GM18508 (cell line): ENCODE data around the gene CMTM7.

Source experiments
- ATAC-seq: cut with Tn5 transposase; IDR thresholded peaks from one replicate; pipeline ENCODE4 v1.9.1; 2021; ENCODE audit warnings: moderate number of reproducible peaks; ENCODE audit not compliant: insufficient read depth, unreplicated experiment

The CMTM7 gene, protein sequence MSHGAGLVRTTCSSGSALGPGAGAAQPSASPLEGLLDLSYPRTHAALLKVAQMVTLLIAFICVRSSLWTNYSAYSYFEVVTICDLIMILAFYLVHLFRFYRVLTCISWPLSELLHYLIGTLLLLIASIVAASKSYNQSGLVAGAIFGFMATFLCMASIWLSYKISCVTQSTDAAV

DNA sequence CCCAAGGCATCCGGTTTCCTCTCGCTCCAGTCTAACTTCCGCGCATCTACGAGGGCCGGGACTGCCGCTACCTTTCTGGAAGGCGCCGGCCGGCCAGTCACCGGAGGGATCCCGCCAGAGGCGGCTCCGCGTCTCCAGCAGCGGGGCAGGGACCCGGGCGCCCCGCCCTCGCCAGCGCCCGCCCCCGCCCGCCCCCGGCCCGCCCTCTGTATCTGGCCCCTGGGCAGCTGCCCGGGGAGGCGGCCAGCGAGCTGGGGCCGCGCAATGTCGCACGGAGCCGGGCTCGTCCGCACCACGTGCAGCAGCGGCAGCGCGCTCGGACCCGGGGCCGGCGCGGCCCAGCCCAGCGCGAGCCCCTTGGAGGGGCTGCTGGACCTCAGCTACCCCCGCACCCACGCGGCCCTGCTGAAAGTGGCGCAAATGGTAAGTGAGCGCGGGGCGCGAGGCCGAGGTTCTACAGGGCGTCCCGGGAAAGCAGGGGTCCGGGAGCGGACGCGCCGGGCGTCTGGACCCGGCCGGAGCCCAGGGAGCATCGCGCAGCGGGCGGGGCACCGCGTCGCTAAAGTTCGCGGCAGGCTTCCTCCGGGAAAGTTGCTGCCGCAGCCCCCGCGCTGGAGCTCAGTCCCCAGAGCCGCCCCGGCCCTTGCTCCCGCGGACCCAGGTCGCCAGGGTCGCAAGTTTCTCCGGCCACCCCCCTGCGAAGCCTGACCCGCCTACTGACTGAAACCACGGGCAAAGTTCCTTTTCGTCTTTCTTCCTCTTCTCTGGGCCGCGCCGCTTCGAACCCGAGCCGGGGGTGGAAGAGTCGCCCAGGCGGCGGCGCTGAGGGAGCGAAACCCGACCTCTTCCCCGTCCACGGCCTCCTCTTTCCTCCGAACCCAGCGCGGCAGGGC lies at the start of gene CMTM7:
TSS of gene CMTM7 (plus strand) at position 211 of the 893 bp plus-strand sequence. CDS start at position 265, 54 bp downstream.
- ATAC-seq: no peak

DNA sequence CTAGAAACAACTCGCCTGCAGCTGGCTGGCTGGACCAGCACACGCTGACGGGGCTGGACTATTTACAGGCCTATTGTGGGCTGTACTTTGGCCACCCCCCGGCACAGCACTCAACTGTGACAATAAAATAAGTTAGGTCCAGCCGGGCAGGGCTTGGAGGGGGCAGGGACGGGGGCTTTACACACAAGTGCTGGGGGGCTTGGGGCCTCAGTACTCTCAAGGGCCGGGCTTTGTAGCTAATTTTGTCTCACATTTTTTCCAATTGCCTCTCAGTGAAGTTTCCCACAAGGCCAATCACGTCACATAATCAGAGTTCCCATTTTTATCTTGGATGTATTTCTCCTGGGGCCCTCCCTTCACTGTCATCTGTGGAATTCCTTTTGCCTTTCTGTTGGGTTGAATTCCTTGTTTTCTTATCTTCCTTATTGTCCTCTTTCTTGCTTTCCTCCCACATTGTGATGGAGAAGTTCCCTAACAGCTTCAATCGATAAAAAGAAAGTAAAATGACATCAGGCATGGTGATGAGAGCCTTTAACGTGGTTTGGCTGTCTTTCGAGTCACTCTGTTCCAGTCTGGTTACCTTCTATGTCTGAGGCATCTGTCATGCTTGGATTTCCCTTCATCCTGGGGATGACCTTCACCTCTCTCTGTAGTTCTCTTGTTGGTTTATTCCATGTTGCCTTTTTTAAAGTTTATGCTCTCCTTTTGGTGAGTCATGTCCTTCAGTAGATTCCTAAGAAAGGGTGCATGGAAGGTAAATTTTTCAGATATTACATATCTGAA lies 44.1 kb upstream of the CMTM7 start:
- ATAC-seq: no peak

DNA sequence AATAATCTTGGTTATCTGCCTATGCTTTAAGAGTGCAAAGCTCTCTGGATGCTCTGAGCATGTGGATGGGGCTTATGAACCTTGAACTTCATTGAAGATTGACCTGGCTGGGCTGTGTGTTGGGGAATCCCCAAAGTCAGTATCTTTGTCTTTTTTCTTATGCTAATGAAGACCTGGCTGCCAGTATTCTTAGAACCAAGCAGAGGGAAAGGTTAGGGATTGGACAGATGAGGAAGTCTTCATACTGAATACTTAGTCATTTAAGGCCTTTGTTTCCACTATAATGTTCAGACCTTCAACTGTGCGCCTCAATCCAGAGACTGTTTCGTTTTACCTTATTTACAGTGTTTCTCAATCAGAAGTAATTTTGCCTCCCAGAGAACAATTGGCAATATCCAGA lies 42.5 kb upstream of the CMTM7 start:
- ATAC-seq: no peak

DNA sequence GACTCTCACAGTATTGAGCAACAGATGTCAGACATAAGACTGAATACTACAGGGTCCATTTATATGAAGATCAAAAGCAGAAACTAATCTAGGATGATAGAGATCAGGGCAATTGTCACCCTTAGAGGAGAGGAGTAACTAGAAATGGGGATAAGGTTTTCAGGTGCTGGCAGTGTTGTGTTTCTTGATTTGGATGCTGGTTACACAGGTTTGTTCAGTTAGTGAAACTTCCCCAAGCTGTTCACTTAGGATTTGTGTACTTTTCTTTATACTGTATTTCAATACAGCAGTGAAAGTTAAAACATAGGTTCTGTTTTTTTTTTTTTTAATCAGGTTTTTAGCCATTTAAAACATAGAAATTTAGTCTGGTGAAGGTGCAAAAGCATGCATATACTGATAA lies 39.1 kb upstream of the CMTM7 start:
- ATAC-seq: no peak

DNA sequence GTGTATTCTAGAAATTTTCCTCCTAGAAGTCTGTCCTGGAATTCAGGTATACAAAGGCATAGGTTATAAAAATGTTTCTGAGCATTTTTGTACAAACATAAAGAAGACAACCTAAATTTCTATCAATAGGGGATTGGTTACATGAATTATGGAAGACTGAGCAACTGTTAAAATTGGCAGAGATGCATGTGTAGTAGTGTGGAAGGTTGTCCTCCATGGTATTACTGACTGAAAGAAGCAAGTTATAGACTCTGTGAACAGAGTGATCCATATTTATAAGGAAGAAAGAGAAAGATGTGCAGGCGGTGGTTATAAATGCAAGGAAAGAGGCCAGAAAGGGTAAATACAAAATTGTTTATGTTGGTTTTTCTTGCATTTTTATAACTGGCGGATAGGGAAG lies 38.3 kb upstream of the CMTM7 start:
- ATAC-seq: no peak

DNA sequence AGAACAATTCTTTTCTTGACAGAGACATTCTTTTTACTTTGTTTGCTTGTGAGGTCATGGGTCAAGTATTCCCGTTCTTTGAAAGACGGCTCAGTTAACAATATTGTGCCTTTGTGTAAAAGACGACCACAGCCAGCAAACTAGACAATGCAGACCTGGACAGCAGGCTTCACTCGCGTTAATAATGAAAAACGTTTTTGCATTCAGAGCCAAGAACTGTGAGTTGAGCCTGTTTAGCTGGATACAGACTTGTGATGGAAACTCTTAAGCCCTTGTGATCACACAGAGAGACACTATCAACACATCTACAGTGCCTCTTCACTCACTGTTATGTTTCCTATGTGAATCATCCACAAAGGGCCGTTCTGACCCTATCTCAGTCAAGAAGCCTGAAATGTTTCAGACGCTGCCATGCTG lies 37.3 kb upstream of the CMTM7 start:
- no peak for ATAC-seq

DNA sequence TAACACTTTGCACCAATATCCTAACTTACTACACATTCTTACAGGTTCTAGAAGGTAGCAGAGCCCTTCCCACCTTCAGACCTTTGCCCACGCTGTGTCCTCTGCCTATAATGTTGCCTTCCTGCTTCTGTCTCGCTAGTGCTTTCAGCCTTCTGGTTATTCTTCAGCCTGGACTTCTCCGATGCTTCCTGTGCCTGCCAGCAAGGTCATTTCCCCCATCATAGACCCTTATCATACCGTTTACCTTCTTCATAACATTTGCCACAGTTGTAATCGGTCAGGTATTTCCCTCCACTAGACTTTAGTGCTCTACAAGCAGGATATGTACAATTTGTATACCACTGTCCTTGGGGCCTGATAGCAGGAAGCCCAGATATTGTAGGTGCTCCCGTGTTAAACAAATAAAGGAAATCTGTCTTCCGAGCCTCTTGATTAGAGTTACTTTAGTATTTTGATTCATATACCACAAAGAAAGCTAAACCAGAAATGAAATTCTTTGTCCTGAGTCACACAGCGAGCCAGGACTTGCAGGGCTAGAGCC lies 35.8 kb upstream of the CMTM7 start:
- ATAC-seq: no peak

DNA sequence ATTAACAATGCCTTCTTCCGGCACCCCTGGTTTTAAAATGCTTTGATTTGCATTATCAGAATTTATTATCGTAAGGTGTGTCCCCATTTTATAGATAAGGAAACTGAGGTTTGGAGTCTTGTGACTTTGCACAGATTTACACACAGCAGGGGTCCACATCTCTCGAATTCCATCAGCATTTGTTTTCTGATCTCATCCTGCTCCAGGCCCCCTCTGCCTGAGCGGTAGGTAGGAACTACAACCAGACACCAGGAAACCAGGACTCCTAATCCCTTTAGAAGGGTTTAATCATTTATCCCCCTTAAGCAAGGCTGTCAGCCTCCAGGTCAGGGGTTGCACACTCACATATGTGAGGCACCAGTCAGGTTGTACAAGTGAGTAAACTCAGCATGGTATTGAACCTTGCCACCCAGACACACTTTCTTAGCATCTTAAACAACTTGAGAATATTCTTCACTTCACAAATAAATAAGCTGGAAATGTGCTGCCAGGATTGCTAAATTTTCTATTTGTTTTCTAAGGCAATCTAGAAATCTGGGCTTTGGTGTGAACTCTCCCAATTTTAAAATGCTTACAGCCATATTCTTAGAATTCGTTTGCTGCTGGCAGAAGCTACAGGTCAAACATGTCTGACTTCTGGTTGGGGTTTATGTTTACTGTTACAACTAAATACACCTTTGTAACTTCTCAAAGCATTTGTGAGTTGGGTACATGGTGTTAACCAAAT lies 31.7 kb upstream of the CMTM7 start:
- ATAC-seq: no peak

DNA sequence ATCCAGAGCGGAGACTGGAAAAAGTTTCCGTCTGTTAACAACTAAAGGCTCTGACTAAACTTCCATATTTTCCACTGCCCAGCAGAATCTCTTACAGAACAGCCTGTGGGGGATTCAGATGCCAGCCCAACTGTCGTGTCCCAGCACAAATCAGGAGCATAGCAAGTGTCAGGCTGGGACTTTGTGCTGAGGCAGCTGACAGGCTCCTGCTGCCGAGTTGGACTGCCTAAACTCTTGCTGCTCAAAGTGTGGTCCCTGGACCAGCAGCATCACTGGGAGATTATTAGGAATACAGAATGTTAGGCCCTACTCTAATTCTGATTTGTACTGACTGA lies 31.2 kb upstream of the CMTM7 start:
- no peak for ATAC-seq

DNA sequence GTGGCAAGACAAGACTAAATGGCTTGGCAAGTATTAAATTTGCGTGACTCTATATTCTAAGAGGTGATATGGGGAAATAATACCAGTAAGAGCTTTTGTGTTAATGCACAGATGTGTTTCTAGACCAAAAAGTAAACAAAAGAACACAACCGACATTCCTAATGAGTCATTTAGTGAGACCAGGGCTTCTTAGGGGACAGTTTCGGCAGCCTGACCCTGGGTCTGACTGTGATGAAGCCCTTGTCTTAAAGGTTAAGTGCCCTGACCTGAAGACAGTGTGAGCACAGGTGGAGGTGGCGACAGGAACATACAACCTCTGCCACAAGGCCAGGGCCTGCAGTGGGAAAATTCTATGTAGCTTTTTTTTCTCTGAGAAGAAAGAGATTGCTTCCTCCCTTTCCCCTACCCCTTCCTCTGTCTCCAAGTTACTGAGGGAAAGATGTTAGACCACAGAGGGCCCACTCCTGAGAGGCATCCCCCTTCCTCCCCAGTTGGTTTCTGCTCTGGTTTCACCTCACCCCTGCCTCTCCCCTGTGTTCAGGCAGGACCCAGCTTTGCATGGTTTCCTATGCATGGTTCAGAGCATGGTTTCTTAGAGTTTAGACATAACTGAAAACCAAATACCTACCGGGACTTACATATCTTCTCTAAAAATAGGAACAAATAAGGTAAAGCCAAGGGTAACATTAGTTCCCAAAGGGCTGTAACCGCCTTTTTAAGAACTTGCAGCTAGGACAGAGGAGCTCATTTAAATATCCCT lies 24.8 kb upstream of the CMTM7 start:
- ATAC-seq: no peak

DNA sequence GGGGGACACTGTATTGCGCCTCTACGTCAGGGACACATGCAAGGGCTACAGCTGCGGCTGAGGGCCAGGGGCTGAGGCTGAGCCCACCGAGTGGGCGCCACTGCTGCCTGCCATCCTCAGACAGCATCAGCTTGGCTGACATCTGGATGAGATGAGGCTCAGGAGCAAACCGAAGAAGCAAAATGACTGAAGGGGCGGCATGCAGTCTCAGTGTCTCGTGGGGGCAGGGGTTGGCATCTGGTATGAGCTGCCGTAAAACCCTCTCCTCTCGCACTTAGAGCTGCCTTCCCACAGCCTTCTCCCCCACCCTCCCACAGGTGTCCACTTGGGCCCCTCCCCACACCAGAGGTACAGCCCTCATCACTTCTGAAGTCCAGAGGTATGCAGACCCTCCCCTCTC lies 24.2 kb upstream of the CMTM7 start:
- ATAC-seq: no peak

DNA sequence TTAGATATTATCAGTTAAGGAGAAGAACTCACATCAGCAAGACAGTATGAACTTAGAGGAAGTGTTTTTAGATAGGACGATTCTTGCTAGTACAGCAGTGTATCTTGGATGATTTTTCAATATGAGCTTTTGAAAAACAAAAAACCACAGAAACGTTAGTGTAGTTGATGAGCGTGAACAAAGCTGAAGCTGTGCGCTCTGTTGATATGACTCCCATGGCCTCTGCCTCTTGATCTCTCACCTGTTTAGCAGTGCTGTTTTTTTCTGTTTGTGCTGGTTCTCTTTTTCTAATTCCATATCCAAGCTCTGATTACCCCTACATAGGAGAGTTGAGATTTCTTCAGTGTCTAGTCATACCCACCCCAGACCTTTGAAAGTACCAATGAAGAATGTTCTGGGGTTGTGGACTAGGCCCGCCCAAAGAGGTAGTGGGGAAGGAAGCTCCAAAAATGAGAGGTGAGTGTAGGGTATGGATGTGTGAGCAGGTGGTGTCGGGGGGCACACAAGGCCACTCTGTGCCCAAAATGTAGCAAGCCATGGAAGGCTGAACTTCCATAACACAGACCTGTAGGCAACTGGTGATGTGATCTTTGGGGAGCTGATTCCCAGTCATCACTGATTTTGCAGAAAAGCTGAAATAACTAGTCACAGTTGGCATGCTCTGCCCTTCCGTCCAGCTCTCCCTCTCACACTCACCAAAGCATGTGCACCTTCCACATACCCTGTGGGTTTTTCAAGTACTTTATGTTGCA lies 20.0 kb upstream of the CMTM7 start:
- ATAC-seq: no peak

DNA sequence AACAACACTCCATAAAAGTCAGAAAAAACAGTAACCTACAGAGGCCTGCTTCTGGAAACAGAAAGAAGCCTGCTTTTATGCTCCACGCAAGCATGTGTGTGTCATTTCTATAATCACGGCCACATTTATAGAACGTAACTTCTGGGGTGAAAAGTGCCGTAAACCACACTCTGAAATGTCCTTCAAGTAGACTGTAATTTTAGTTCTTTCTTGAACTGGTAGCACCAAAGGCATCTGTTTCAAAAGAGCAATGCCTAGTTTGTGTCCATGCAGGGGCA lies 19.5 kb upstream of the CMTM7 start:
- ATAC-seq: no peak

DNA sequence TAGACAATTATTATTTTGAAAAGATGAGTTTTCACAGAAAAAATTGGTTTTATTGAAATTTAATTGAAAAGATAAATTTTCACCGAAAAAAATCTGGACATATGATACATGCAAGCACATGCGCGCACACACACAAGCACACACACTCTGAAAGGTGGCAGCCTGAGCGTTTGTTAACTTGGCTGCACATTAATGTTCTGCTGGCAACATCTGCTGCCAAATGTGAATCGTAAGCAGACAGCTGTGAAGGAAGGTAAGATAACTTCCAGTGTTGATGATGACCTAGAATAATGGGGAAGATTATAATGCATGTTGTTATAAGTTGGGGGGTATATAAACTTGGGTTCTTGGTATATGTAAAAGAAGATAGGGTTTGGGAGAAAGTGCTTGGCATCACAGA lies 18.4 kb upstream of the CMTM7 start:
- ATAC-seq: no peak

DNA sequence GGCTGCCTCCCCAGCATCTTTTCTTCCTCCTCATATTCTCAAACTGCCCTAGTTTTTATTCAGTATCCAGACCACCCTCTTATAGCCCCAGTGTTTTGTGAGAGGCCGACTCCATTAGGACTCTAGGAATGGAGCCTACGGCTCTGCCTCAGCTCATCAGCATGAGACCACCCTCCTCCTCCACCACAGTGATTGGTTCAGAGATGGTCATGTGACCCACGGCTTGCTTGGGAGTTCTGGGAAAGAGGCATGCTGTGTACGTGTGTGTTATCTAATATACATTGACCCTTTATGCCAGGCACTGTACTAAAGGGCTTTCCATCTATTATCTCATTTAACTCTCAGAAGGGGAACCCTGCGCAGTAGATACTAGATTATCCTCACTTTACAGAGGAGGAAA lies 17.8 kb upstream of the CMTM7 start:
- no peak for ATAC-seq

DNA sequence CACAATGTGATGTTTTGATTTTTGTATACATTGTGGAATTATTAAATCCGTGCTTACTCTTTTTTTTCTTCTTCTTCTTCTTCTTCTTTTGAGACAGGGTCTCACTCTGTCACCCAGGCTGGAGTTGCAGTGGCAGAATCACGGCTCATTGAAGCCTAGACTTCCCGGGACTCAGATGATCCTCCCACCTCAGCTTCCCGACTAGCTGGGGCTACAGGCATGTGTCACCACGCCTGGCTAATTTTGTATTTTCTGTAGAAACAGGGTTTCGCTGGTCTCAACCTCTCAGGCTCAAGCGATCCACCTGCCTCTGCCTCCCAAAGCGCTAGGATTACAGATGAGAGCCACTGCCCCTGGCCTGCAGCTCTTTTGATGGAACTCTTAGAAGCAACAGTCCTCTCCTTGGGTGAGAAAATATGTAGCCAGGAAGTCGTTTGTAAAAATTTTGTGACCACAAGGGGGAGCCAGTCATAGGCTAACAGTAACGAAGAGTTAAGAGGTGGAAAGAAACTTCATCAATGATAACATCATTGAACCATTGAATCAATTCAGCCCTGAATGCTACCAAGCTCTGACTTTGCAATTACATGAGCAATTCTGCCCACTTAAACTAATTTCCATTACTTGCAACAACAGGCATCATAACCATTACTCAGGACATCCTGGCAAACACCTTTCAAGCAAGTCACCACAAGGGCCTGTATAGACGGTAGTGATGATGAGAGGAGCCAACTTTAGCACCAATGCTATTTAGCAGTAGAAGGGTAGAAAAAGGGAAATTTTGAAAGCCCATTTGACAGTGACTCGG lies 16.7 kb upstream of the CMTM7 start:
- no peak for ATAC-seq

DNA sequence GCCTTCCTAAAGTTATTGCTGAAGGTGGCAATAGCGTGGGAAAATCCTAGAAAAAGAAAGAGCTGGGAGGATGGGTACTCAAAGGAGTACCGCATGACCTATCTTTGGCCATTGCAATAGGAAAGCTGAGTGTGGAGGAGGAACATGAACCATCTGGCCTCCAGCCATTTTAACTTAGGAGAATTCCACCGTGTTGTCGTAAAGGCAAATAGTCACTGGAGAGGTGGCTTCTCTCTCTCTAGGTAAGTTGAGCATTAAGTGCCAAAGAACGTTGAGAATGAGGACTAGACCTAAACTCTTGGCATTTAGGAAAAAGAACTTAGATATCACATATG lies 16.1 kb upstream of the CMTM7 start:
- ATAC-seq: no peak

DNA sequence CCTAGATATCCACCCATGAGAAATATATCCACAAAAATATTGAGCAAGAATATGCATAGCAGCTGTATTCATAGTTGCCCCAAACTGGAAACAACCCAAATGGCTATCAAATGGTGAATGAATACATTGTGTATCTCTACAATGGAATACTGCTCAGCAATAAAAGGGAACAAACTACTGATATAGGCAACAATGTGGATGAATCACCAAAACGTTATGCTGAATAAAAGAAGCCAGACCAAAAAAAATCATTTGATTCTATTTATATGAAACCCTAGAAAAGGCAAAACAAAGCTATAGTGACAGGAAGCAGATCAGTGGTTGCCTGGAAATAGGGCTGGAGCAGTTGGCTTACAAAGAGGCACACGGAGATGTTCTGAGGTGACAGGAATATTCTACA lies 15.5 kb upstream of the CMTM7 start:
- ATAC-seq: no peak
